Caco-2 (cell line): ENCODE results near the gene PCDHB6. TPM values are rescaled to one million over a fixed set of nuclear protein-coding genes. Genes with fewer than 3 reads are reported as not detected.

Experiments used
- BruUV-seq: library from RNA; stranded (reverse); fragments of 400-500 nt; replicated peaks from 2 replicates; lab custom pipeline; 2021; lab: Mats Ljungman, UMichigan
- CTCF ChIA-PET: fragments of 300-600 bp; sonication (Branson Sonifier 250); formaldehyde crosslinking; loops from one replicate; lab custom pipeline; 2022; ENCODE audit warnings: antibody characterized with exemption; lab: Charles Lee
- POLR2A ChIA-PET: fragments of 300-600 bp; sonication (Branson Sonifier 250); formaldehyde crosslinking; loops from one replicate; lab custom pipeline; 2022; ENCODE audit warnings: antibody characterized with exemption; lab: Charles Lee
- DNase-seq, 2 experiments: peaks; one replicate each; pipeline versions ENCODE4 v3.0.0 to v3.0.0-alpha.2; 2020 to 2022
- H3K27me3 ChIP-seq: replicated peaks from 2 replicates; pipeline ENCODE4 v1.6.0; 2011; ENCODE audit warnings: low read length; ENCODE audit not compliant: control insufficient read depth, insufficient read depth
- H3K36me3 ChIP-seq: 2 replicates; pipeline ENCODE4 v1.5.1; 2011; ENCODE audit warnings: low read length; ENCODE audit not compliant: control insufficient read depth, insufficient read depth
- H3K4me1 ChIP-seq: fragments of 250-450 bp; sonication (Bioruptor Pico); 2 replicates; pipeline ENCODE4 v1.5.1; 2020; ENCODE audit warnings: mild to moderate bottlenecking
- H3K4me3 ChIP-seq: 2 replicates; pipeline ENCODE4 v1.5.1; 2011; ENCODE audit warnings: low read depth, mild to moderate bottlenecking, control low read depth, low read length
- H3K9me3 ChIP-seq: fragments of 250-450 bp; sonication (Bioruptor Pico); 2 replicates; pipeline ENCODE4 v1.5.1; 2020; ENCODE audit warnings: mild to moderate bottlenecking, moderate library complexity
- H3K27ac Mint-ChIP-seq: one replicate; pipeline ENCODE4 v1.8.0; 2022; ENCODE audit warnings: mixed read lengths; ENCODE audit not compliant: unreplicated experiment
- H3K27me3 Mint-ChIP-seq: one replicate; pipeline ENCODE4 v1.8.0; 2022; ENCODE audit warnings: mixed read lengths; ENCODE audit not compliant: insufficient read depth, unreplicated experiment
- H3K36me3 Mint-ChIP-seq: one replicate; pipeline ENCODE4 v1.8.0; 2022; ENCODE audit warnings: mild to moderate bottlenecking, mixed read lengths; ENCODE audit not compliant: insufficient read depth, unreplicated experiment
- H3K4me1 Mint-ChIP-seq: one replicate; pipeline ENCODE4 v1.8.0; 2022; ENCODE audit warnings: low read depth, mixed read lengths; ENCODE audit not compliant: unreplicated experiment
- H3K4me3 Mint-ChIP-seq: one replicate; pipeline ENCODE4 v1.8.0; 2022; ENCODE audit warnings: mild to moderate bottlenecking, moderate library complexity, mixed read lengths; ENCODE audit not compliant: unreplicated experiment
- H3K9me3 Mint-ChIP-seq: one replicate; pipeline ENCODE4 v1.8.0; 2022; ENCODE audit warnings: mixed read lengths; ENCODE audit not compliant: unreplicated experiment
- CTCF ChIP-seq, 2 experiments: fragments of 200-600 bp in 1 of 2; IDR thresholded peaks; 1 replicate in 1 of 2; 2 replicates in 1 of 2; pipeline versions ENCODE4 v1.5.1 to v1.8.0; 2011 to 2022; ENCODE audit warnings: antibody characterized with exemption in 1 of 2, control low read depth in 1 of 2, inconsistent platforms in 1 of 2, low read depth in 1 of 2, low read length in 1 of 2, mild to moderate bottlenecking in 1 of 2, moderate library complexity in 1 of 2; ENCODE audit not compliant: insufficient read depth in 1 of 2, severe bottlenecking in 1 of 2, unreplicated experiment in 1 of 2
- intact Hi-C: fragments of 100-400 bp; cut with micrococcal nuclease; formaldehyde crosslinking; loops from one replicate; pipeline ENCODE4 v1.10.0; 2022; ENCODE audit not compliant: unreplicated experiment
- total RNA-seq: library from RNA; stranded (reverse); gene quantifications from 2 replicates; pipeline ENCODE4 v1.2.3, GENCODE V29; 2022

Gene PCDHB6
- total RNA-seq, 1 experiment from 2014 or later: not detected

GRCh38 chr5:141105350-141105749 lies 44.5 kb upstream of the PCDHB6 start:
- Mint-ChIP-seq H3K4me3 (no peak overlapping the region), H3K4me1 (no peaks in the 10 kb centered on the region), H3K27ac (no peak overlapping the region), H3K9me3 (peaks cover 15% of the 10 kb centered on the region), H3K27me3 (no peaks in the 10 kb centered on the region), H3K36me3 (no peaks in the 10 kb centered on the region)
- POLR2A ChIA-PET: no interaction called here
- Histone ChIP-seq H3K9me3 (no peaks in the 10 kb centered on the region), H3K4me1 (no peaks in the 10 kb centered on the region), H3K36me3 (no peaks in the 10 kb centered on the region), H3K27me3 (no peaks in the 10 kb centered on the region), H3K4me3 (no peak overlapping the region)
- no peak for DNase-seq
- no peak for TF ChIP-seq CTCF (IDR thresholded peaks at IDR 0.05; ENCODE audit: insufficient read depth in 1 of 2, low read depth in 1 of 2, low read length in 1 of 2, severe bottlenecking in 1 of 2, unreplicated experiment in 1 of 2)
- CTCF ChIA-PET: no interaction called here
- intact Hi-C loops: no loop called here
- no TSS peak for BruUV-seq

- CTCF ChIA-PET: no interaction called here
- H3K36me3 ChIP-seq: no peaks in the 10 kb centered on the region
- H3K4me3 ChIP-seq: no peak overlapping the region
- no peaks in the 10 kb centered on the region for H3K27me3 Mint-ChIP-seq
- intact Hi-C loops: no loop called here
- 0 out of 2 replicates have a peak, but pooled peaks cover 6% of the 10 kb centered on the region for H3K9me3 ChIP-seq
- H3K27ac Mint-ChIP-seq: no peak overlapping the region
- POLR2A ChIA-PET: no interaction called here
- H3K4me1 ChIP-seq: no peaks in the 10 kb centered on the region
- BruUV-seq: no TSS peak
- no peak for TF ChIP-seq CTCF (IDR thresholded peaks at IDR 0.05; ENCODE audit: insufficient read depth in 1 of 2, low read depth in 1 of 2, low read length in 1 of 2, severe bottlenecking in 1 of 2, unreplicated experiment in 1 of 2)
- H3K36me3 Mint-ChIP-seq: no peaks in the 10 kb centered on the region
- no peaks in the 10 kb centered on the region for H3K4me1 Mint-ChIP-seq
- peaks cover 37% of the 10 kb centered on the region for H3K9me3 Mint-ChIP-seq
- DNase-seq: no peak
- no peak overlapping the region for H3K4me3 Mint-ChIP-seq
- H3K27me3 ChIP-seq: no peaks in the 10 kb centered on the region
These were observed 30.6 kb upstream of the PCDHB6 start for GRCh38 chr5:141119250-141119649.

GRCh38 chr5:141121563-141121962 lies 28.3 kb upstream of the PCDHB6 start, which contains the start of gene PCDHB4:
TSS of gene PCDHB4 (plus strand) at chr5:141121818. CDS start at chr5:141121999, 181 bp downstream.
- intact Hi-C loops: no loop called here
- H3K4me1 Mint-ChIP-seq: no peaks in the 10 kb centered on the region
- H3K27me3 Mint-ChIP-seq: no peaks in the 10 kb centered on the region
- H3K36me3 Mint-ChIP-seq: no peaks in the 10 kb centered on the region
- ChIA-PET CTCF (no interaction called here), POLR2A (no interaction called here)
- BruUV-seq: no TSS peak
- no peak within 1 kb of the TSS for H3K4me3 Mint-ChIP-seq
- no peaks in the 10 kb centered on the region for H3K36me3 ChIP-seq
- DNase-seq: no peak
- H3K27ac Mint-ChIP-seq: no peak within 1 kb of the TSS
- H3K27me3 ChIP-seq: no peaks in the 10 kb centered on the region
- no peaks in the 10 kb centered on the region for H3K4me1 ChIP-seq
- H3K9me3 ChIP-seq: 0 out of 2 replicates have a peak, but pooled peaks cover 2% of the 10 kb centered on the region
- H3K9me3 Mint-ChIP-seq: peaks cover 14% of the 10 kb centered on the region
- no peak for TF ChIP-seq CTCF (IDR thresholded peaks at IDR 0.05; ENCODE audit: insufficient read depth in 1 of 2, low read depth in 1 of 2, low read length in 1 of 2, severe bottlenecking in 1 of 2, unreplicated experiment in 1 of 2)
- H3K4me3 ChIP-seq: no peak within 1 kb of the TSS
